ENCODE data around the gene NOSIP. TPM values are rescaled to one million over a fixed set of nuclear protein-coding genes. Genes with fewer than 3 reads are reported as not detected.

Gene NOSIP
- total RNA-seq, 1 experiment from 2014 or later, result 114 TPM

DNA sequence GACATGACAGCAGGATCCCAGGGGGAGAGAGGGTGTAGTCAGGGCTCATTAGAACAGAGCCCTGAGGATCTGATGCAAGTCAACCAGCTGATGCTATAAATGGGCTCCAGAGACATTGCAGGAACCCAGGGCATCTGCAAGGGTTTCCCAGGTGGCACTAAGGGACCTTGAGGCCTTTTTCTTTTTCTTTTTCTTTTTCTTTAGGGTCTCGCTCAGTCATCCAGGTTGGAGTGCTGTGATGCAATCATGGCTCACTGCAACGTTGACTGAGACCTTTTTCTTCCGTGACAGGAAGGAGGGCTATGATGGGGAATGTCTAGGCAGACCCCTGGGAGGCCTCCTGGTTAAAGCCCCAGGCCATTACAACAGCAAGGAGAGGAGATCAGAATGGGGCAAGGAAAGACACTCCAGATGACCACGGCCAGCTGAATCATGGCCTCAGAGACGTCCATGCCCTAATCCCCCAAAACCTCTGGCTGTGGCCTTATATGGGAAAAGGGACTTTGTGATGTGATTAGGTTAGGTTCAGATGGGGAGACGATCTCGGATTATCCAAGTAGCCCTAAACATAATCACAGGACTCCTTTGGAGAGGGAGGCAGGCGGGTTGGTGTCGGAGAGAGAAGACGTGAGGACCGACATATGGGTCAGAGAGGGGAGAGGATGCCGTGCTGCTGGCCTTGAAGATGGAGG is 72.4 kb downstream of the NOSIP start:
- peak; percentile 3 for DNase-seq (ENCODE audit: low spot score)

DNA sequence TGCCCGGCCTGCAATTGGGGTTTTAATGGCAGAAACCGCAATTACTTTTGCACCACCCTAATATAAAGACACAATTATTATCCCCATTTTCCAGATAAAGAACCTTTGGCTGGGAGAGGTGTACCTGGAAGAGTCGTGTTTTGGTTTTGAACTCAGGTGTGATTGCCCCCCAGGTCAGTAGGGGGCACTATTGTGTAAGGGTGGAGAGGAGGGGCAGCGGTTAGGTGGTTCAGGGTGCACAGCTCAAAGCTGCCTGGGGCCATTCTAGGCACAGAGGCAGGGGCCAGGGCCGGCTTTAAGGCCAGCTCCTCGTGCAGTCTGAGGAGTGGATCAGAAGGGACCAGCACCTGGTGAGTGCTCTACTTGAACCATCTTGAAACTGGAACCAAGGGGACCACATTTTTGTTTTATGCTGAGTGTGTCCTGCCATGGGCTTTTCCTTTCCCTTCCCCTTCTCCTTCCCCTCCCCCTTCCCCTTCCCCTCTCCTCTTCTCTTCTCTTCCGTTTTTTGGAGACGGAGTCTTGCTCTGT is 73.7 kb downstream of the NOSIP start:
- DNase-seq (ENCODE audit: low spot score), result peak; percentile 63

Other genes with a start within 250 kb of the NOSIP start
- not detected in 2 replicates for gene CD37, start 245.2 kb downstream of the NOSIP start, total RNA-seq (2014; rRNA removed; shearing (Covaris generic))
- 48.7 and 54.3 TPM in 2 replicates for gene TEAD2, start 218.1 kb downstream of the NOSIP start, total RNA-seq (2014; rRNA removed; shearing (Covaris generic))
- 0.08 and 3.8 TPM in 2 replicates for gene DKKL1, start 216.7 kb downstream of the NOSIP start, total RNA-seq (2014; rRNA removed; shearing (Covaris generic))
- gene KASH5, start 192.3 kb downstream of the NOSIP start, total RNA-seq (2014; rRNA removed; shearing (Covaris generic)), result not detected in 2 replicates
- gene PTH2, start 157.1 kb downstream of the NOSIP start, total RNA-seq (2014; rRNA removed; shearing (Covaris generic)), result not detected in 2 replicates
- gene GFY, start 155.2 kb downstream of the NOSIP start, total RNA-seq (2014; rRNA removed; shearing (Covaris generic)), result not detected in 2 replicates
- gene SLC17A7, start 139.0 kb downstream of the NOSIP start, total RNA-seq (2014; rRNA removed; shearing (Covaris generic)), result 0.25 and 0.45 TPM in 2 replicates
- 99.2 and 113 TPM in 2 replicates for gene PIH1D1, start 128.7 kb downstream of the NOSIP start, total RNA-seq (2014; rRNA removed; shearing (Covaris generic))
- 17.0 and 25.7 TPM in 2 replicates for gene ALDH16A1, start 127.3 kb downstream of the NOSIP start, total RNA-seq (2014; rRNA removed; shearing (Covaris generic))
- gene FLT3LG, start 106.3 kb downstream of the NOSIP start, total RNA-seq (2014; rRNA removed; shearing (Covaris generic)), result 2.6 and 6.0 TPM in 2 replicates
- gene RPL13A, start 92.9 kb downstream of the NOSIP start, total RNA-seq (2014; rRNA removed; shearing (Covaris generic)), result 3,219 and 3,620 TPM in 2 replicates
- gene RPS11, start 84.1 kb downstream of the NOSIP start, total RNA-seq (2014; rRNA removed; shearing (Covaris generic)), result 6,191 and 6,227 TPM in 2 replicates
- gene FCGRT, start 67.9 kb downstream of the NOSIP start, total RNA-seq (2014; rRNA removed; shearing (Covaris generic)), result 2.3 and 2.7 TPM in 2 replicates
- gene RCN3, start 52.6 kb downstream of the NOSIP start, total RNA-seq (2014; rRNA removed; shearing (Covaris generic)), result 6.1 and 7.6 TPM in 2 replicates
- 0.56 TPM in 1 of 2 replicates, not detected in the other for gene PRRG2, start 760 bp upstream of the NOSIP start, total RNA-seq (2014; rRNA removed; shearing (Covaris generic))
- 0.99 and 1.0 TPM in 2 replicates for gene PRR12, start 10.6 kb upstream of the NOSIP start, total RNA-seq (2014; rRNA removed; shearing (Covaris generic))
- 21.5 and 22.7 TPM in 2 replicates for gene RRAS, start 59.6 kb upstream of the NOSIP start, total RNA-seq (2014; rRNA removed; shearing (Covaris generic))
- 13.9 and 17.5 TPM in 2 replicates for gene SCAF1, start 61.7 kb upstream of the NOSIP start, total RNA-seq (2014; rRNA removed; shearing (Covaris generic))
- gene IRF3, start 85.3 kb upstream of the NOSIP start, total RNA-seq (2014; rRNA removed; shearing (Covaris generic)), result 123 and 133 TPM in 2 replicates
- gene BCL2L12, start 85.4 kb upstream of the NOSIP start, total RNA-seq (2014; rRNA removed; shearing (Covaris generic)), result 9.0 and 14.8 TPM in 2 replicates
- gene PRMT1, start 96.7 kb upstream of the NOSIP start, total RNA-seq (2014; rRNA removed; shearing (Covaris generic)), result 629 and 716 TPM in 2 replicates
- gene ADM5, start 109.0 kb upstream of the NOSIP start, total RNA-seq (2014; rRNA removed; shearing (Covaris generic)), result 0.08 and 1.4 TPM in 2 replicates
- 1.6 and 2.6 TPM in 2 replicates for gene CPT1C, start 110.6 kb upstream of the NOSIP start, total RNA-seq (2014; rRNA removed; shearing (Covaris generic))
- gene TSKS, start 182.8 kb upstream of the NOSIP start, total RNA-seq (2014; rRNA removed; shearing (Covaris generic)), result not detected in 2 replicates
- 55.5 and 61.1 TPM in 2 replicates for gene AP2A1, start 186.4 kb upstream of the NOSIP start, total RNA-seq (2014; rRNA removed; shearing (Covaris generic))
- 26.2 and 31.7 TPM in 2 replicates for gene FUZ, start 232.7 kb upstream of the NOSIP start, total RNA-seq (2014; rRNA removed; shearing (Covaris generic))
- gene MED25, start 237.7 kb upstream of the NOSIP start, total RNA-seq (2014; rRNA removed; shearing (Covaris generic)), result 16.1 TPM in 2 replicates